DMS79 (cell line): ENCODE results near the gene DST.
"Not testable (repeated sequence)": the region's sequence is repeated elsewhere in the genome, so short reads cannot be mapped to it uniquely, and the experiment has no call there.

ENCODE experiments used
- DNase-seq: peaks from one replicate; lab custom pipeline; 2025; lab: John Stamatoyannopoulos, UW

DST gene

DNA sequence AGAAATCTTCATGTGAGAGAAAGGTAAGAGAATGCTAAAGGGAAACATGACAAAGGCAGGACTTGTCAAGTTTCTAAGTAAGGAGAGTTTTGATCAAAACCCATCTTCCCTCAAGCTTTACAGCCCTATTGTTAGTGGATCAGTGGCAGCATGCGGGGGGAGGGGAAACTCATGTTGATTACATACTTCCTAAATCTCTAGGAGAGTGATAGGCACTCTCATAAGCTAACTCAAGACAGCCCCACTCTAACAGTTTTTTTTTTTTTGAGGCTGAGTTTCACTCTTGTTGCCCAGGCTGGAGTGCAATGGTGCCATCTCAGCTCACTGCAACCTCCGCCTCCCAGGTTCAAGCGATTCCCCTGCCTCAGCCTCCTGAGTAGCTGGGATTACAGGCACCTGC lies 18.6 kb upstream of the DST start:
- DNase-seq, result not testable (repeated sequence)

DNA sequence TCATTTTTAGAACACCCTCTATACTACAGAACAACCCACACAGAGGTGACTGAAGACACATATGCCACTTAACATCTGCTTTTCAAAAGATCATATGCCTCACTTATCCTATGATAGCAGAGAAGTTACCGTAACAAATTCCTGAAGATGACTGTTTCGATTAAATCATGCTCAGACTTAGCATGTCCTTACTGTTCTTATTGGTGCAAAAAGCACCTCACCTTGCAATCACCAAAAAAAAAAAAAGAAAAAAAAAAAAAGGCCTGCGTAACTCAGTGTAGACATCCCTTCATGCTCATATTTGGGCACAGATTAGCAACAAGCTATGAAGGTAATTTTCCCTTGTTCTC lies 17.7 kb upstream of the DST start:
- DNase-seq, result no peak

DNA sequence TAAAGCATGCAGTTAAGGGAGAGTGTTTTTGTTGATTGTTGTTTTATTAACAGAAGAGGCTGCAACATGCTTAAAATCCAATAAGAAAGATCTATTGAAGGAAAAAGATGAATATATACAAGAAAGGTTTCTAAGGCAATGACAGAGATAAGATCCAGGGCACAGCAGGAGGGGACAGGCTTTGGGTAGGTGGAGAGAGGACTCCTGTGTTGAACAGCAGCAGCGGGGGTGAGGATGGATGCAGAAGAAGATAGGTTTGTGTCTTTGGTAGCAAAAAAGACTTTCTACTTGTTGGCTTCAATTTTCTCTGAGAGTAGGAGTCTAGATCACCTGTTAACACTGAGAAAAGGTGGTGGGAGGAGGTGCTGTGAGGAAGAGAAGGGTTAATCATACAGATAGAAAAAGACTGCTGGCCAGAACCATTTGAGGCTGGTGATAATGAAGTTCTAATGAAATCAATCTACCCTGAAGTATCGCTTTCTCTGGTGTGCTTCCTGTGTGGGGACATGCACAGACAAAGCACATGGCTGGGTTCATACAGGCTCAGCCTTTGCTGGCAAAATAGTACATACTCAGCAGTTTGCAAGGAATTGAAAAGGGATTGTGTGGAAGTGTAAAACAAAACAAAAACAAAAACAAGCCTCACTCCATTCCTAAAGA lies 17.2 kb upstream of the DST start:
- DNase-seq, result no peak

DNA sequence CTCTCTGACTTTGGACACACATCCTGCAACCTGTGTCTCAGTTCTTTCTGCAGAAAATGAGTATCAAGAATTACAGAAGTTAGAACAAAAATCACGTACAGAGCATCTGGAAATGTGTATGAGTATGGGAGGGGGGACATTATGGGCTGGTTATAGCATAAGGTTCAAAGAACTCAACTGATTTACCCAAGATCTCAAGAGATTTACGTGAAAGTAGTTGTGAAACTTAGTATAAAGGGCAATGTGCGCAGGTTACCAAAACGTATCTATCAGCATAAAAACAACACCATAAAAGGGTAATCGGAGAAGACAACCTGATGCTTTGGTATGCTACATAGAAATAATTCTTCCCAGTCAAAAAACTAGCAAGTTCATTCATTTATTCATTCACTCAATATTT lies 15.6 kb upstream of the DST start:
- no peak for DNase-seq

DNA sequence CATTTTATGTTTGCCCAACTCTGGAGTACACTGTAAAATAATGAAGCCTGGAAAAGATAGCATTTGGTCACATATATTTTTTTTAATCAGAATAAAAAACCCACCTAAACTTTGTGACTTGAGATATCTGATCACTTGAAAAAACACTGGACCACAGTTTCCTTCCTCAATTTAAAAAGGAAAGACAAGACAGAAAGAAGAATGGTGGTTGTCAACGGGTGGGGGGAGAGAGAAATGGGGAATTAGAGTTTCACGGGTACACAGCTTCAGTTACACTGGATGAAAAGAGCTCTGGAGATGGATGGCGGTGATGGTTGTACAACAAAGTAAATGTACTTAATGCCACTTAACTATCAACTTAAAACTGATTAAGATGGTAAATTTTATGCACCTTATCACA lies 14.7 kb upstream of the DST start:
- DNase-seq, result no peak

DNA sequence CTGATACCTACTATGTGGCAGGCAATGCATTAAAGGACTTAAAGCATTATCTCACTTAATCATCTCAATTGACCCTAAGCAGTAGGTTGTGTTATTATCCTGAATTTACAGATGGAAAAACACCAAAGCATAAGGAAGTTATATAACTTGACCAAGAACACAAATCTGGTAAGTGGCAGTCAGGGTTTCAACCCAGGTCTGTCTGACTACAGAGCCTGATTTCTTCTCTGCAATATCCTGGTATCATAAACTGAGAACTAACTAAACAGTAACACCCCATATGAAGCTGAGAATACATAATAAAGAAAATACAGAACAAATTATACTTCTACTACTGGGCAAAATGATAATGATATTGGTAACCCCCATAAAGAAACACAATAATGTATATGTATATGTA lies 13.8 kb upstream of the DST start:
- no peak for DNase-seq

DNA sequence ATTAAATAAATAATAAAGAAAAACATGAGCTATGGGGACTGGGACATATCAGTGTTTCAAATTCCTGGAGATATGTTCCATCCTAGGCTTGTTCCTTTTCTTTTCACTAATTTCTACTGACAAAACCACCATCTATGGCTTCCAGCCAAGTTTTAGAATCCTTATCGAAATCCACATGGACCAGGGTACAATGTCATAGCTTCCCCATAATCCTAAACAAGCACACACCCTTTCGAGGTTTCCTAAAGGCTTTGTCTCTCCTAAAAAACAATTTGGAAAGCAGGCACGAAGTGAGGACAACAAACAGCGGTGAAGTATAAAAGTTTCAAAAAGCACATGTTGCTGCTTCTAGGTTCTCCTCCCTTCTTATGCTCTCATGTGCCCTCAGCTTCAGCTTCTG lies 13.3 kb upstream of the DST start:
- no peak for DNase-seq

DNA sequence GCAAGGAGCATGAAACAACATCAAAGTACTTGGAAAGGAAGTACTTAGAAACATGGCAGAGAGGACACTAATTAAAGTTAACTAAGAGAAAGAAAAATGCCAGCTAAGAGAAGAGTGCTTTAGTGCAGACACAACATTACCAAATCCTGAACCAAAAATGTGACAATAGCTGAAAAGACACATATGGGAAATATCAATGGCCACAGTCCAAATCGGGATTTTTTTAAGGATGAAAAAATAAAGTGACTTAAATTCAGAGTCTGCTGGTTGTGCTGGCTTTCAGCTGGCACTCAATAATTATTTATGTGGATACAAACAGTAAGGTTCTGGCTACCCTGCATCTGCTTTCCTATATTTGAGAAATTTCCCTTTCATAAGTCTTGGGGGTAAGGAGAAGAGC lies 12.6 kb upstream of the DST start:
- DNase-seq, result no peak

DNA sequence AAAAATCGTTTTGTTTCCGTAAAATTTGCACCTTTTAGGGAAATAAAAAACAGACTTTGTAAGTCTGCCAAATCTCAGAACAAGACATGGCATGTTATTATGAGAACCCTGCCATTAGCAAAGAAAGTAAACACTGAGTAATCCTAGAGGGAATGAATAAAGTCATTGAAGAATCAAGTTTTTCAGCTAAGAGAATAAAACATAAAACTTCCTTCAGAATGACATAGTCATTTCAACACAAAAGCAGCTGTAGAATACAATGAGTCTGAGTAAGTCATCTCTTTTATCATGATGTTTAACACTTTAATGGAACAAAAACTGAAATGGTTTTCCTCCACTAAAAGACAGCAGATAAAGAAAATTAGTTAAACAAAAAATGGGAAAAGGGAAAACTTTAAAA lies 10.3 kb upstream of the DST start:
- peak; percentile 62 for DNase-seq

DNA sequence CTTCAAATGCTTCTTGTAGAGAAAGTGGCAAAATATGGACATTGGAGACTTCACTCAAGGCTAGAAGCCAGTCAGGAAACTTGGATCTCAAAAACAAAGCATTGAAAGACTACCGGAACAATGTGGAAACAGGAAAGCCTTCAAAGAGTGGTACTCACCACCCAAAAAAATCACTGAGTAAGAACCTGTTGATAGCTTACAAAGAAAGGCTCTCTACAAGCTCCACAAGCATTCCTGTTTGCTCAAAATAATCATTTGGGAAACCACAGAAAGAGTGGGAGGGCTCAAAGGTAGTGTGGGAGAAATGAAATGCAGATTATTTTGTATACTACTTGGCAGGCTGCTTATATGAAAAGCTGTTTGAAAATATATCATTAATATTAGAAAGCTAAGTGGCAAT lies 9.5 kb upstream of the DST start:
- DNase-seq, result peak; percentile 23

DNA sequence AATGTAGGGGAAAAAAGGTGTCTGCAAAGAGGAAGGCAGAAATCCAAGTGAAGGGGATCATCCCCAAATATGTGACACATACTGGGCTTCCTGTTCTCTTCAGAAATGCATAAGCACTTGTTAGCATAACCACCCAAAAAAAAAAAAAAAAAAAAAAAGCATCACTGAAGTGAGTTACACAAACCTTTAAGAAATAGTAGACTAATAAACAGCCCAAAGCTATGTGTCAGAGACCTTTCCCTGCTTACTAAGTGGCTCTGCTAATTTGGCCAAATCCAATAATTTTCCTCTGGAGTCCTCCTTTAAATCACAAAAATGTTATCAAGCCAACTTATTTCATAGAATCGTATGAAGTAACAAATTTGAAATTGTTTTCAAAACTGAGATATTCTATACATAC lies 7.5 kb upstream of the DST start:
- no peak for DNase-seq

DNA sequence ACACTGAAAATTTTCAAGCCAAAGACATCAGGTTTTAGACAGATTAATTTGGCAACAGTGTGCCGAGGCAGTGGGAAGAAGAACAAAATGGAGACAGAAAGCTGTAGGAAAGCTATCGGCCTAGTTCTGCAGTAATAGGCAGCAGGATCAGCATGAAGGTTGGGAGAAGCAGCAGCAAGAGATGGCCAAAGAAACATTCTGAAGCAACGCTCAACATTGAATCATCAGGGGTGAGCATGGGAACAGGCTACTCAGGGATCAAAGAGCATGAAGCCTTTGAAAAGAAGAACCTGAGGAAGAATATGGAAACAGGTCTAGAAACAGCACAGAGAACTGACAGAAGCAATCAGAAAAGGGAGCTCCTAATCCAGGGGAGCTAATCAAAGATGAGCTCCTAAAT lies 7.1 kb upstream of the DST start:
- DNase-seq, result no peak

DNA sequence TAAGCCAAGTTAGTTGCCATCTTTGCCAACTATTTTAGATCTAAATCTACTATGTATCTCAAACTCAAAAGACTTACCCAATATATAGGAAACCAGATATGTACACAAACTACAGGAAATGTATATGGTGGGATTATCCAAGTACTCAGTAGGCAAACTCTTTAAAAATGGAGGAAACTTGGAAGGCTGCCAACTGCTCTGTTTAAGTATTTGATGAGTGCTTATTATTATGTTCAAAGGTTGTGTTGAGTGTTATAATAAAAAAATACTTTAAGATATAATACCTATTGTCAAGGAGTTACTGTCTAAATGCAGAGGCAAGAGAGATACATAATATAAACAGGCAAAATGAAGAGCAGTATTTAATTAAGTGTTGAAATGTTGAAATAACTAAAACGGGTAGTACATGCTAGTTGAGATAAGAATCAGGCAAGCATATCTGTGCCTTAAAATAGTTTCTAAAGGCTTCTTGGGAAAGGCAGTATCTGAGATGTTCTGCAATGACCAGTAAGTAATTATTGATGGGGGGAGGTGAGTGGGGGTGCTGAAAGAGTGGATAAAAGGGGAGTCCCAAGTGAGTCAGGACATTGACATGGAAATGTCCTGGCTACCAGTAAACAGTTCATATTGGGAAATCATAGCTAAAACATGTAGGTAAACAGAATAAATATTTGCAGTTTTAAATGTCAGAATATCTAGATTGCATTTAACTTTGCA lies 6.5 kb upstream of the DST start:
- peak; percentile 72 for DNase-seq

DNA sequence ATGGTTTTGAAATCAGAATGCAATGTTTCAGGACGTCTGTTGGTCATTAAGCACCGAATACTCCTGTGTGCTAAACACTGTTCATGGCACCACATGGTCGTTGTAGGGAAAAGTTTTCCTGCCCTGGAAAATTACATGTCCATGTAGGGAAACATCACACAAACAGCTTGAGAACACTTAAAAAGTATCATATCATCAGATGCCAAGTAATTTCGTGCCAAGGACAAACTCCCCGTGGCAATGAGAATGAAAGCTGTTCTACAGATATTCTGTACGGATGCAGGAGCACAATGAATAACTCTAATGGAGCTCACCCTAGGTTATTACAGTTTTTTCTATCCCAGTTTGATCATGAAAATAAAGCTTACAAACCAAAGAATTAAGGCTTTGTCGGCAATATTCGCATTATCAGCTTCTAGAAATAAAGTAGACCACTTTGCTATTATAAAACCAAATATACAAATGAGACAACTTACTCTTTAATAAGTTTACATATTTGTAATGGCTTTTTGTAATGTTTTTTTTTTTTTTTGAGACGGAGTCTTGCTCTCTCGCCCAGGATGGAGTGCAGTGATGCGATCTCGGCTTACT lies 4.6 kb upstream of the DST start:
- peak; percentile 32 for DNase-seq

DNA sequence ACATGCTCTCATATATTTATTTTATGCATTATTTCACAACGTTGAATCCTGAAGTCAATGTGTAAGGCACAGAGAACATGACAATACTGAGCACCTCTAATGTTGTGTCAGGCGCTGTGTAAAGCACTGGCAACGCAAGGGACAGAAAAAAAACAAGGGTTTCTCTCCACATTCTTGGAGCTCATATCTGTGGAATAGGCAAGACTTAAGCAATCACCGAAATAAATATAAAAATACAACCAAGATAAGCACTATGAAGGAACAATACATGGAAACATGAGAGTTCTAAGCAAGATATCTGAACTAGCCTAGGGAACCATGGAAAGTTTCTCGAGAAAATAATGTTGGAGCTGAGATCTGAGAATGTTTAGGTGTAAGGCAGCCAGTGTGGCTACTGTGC lies 1.7 kb upstream of the DST start:
- no peak for DNase-seq

DNA sequence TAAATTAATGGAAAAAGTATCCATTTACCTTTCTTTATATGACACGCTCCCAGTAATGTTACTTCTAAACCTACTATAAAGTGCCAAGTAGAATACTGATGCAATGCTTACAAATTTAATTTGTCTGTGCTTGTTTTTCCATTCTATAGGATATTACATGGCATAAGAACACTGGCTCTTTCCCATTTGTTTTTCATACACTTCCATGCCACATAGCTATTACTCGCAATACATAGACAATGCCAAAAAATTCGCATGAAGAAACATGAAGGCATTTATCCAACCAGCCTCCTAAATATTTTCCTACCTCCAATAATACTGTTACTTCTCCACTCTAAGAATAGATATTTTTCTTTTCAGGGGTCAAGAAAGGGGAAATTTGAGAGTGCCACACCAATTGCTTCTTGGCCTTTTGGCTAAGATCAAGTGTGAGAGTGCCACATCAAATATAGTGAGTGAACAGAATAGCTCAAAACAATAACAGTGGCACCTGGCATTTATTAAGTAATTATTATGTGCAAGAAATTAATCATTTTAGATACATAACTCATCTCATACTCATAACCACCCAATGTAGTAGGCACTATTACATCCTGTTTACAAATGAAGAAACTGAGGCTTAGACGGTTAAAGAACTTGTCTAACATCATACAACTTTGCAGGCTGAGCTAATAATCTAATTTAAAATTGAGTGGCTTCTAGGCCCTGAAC lies 845 bp upstream of the DST start:
- no peak for DNase-seq

DNA sequence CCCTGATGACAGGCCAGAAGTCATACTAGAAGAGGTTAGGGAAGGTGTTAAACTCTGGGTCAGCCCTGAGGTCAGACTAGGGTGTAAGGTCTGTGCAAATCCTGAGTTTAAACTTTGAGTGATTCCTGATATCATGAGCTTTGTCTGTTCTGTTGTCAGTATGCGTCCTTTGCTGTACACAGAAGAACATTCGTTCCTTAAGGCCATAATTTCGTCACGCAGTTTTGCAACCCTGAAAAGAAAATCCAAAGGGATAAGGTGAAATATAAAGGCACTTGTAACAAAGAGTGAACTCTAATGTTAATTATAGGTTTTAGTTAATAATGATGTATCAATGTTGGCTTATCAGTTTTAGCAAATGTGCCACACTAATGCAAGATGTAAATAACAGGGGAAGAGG lies 2.3 kb downstream of the DST start:
- no peak for DNase-seq

DNA sequence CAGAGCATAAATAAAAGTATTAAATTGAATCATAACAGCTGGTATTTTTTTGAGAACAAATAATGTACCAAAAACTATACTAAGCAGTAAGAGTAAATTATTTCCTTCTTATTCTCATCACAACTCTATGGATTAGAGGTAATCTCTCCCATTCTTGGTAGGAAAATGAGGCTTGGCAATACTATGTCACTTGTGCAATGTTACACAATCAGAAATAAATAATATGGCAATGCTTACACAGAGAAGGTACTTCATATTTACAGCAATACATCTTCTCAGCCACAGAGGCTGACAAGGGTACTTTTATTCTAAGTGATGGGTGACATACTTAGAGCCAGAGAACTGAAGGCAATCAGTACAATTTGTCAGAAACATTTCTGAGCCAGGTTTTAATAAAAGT lies 3.9 kb downstream of the DST start:
- peak; percentile 70 for DNase-seq

DNA sequence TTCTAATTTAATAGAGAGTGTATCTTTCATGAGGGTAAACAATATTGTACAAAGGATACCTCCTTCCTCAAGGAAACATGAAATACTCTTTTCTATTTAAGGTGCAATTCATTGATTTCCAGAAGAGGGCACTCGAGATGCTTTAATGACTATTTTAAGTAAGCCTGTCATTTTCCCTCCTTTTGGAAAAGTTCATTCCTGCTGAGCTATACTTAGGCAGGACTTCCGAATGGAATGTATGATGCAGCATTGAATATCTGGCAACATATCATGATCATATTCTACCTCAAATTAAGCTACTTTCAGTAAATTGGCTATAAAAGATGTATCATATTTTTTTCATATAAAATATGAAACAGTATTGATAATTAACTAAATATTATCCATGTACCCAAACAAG lies 5.0 kb downstream of the DST start:
- DNase-seq, result no peak

DNA sequence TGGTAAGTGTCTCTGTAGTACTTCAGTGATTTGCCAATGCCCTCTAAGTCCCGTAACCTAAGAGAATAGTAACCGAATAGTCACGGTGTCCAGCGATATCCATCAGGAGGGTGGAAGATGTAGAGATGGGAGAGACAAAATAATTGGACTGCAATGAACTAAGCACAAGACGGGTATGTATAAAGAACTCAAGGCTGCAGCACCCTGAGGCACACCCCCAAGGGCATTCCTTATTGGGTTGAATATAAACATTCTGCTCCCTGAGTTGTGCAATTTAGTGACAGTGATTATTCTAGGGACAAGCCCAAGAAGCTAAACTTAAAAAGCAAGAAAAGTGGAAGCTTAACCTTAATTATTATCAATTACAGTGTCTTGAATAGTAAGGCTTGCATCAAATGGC lies 14.6 kb downstream of the DST start:
- no peak for DNase-seq

DNA sequence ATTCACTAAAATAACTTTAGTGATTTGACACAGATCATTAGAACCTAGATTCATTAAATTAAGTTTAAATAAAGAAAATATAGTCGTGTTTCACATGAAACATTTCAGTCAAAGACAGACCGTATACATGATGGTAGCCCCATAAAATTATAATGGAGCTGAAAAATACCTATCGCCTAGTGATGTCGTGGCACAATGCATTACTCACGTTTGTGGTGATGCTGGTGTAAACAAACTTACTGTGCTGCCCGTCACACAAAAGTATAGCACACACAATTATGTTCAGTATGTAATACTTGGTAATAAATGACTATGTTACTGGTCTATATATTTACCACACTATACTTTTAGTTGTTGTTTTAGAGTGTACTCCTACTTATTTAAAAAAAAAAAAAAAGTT lies 17.3 kb downstream of the DST start:
- no peak for DNase-seq

DNA sequence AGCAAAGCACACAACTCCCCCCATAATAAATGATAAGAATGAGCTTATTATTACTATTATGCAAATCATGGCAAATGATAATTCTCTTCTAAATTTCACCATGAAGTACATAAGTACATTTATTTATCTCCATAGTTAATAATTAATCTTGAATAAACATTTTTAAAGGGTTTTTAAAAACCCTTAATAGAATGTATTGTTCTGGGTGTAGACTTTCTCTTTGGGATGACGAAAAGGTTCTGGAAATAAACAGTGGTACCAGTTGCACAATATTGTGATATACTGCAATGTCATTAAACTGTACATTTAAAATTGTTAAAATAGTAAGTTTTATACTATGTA lies 18.0 kb downstream of the DST start:
- no peak for DNase-seq

DNA sequence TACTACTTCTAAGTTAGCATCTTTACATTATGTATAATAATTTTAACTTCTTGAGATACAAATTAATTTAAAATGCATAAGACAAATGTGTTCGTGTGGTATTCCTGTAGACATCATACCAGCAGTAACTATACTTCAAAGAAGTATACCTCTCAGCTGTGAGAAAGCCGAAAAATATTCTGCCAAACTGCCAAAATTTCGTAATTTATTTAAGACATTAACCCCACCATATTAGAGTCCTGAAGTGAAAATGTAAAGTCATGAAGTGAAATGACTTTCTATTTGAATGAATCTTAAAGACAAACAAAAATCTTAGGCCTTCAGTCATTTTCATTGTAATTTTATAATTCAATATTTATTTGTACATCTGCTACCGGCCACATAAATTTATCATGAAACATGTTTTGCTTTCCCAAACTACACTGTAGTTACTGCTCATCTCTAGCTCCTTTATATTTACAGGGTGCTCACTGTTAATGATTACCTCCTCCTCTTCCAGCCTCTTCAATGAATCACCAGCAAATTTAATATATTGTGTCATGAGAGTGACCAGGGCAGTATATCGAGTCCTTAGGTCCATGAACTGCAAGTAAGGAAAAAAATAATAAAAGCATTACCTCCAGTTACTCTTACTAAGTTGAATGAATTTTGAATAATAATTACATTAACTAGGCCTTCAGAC lies 18.5 kb downstream of the DST start:
- DNase-seq, result no peak
